H1 (cell line): ENCODE results near the gene TEX10. TPM values are rescaled to one million over a fixed set of nuclear protein-coding genes. Genes with fewer than 3 reads are reported as not detected.

Source experiments
- EP300 ChIP-seq, 2 experiments: IDR thresholded peaks; 1 replicate in 1 of 2; 2 replicates in 1 of 2; pipeline ENCODE4 v1.6.1; 2011 to 2012; ENCODE audit warnings: low read depth in 2 of 2, low read length in 2 of 2, mild to moderate bottlenecking in 2 of 2, borderline replicate concordance in 1 of 2, inconsistent platforms in 1 of 2, moderate library complexity in 1 of 2
- PHF8 ChIP-seq: fragments of 200-600 bp; sonication (generic); conservative IDR thresholded peaks from 2 replicates; pipeline ENCODE4 v1.7.1; 2012; ENCODE audit warnings: low read depth, mild to moderate bottlenecking, inconsistent platforms, low read length, moderate library complexity
- POLR2A ChIP-seq, 2 experiments: IDR thresholded peaks; 1 replicate in 1 of 2; 2 replicates in 1 of 2; pipeline ENCODE4 v1.6.1; 2011; ENCODE audit warnings: low read depth in 2 of 2, low read length in 2 of 2, mild to moderate bottlenecking in 2 of 2; ENCODE audit errors: control extremely low read depth in 1 of 2
- SP2 ChIP-seq: IDR thresholded peaks from 2 replicates; pipeline ENCODE4 v1.6.1; 2012; ENCODE audit warnings: mild to moderate bottlenecking, low read length, inconsistent platforms
- polyA plus RNA-seq, 7 experiments: library from polyadenylated mRNA; depleted of rRNA in 3 of 7; stranded (reverse) in 5 of 7; unstranded in 2 of 7; fragments of >200 nt in 5 of 7; fragments of 200-250 nt in 2 of 7; gene quantifications; 1 replicate in 5 of 7; 2 replicates in 1 of 7; 4 replicates in 1 of 7; pipeline versions ENCODE4 v1.2.1 to v1.2.3, GENCODE V29; 2011 to 2013; ENCODE audit warnings: missing spikeins in 2 of 7, mixed read lengths in 2 of 7
- total RNA-seq: library from RNA; stranded (reverse); fragmentation: NEBNext Ultra II Directional; extraction: Animal tissue kit (Norgen Biotek cat#: 25700); gene quantifications from 2 replicates; pipeline ENCODE4 v1.2.1, GENCODE V29; 2021
- TF ChIP-seq, protein P1 (sequence below): IDR thresholded peaks from 2 replicates; pipeline ENCODE4 v1.6.1; 2011; ENCODE audit warnings: low read length, improper control_type of control experiment
- TF ChIP-seq, protein P2 (sequence below): IDR thresholded peaks from 2 replicates; pipeline ENCODE4 v1.6.1; 2012; ENCODE audit warnings: low read length, inconsistent platforms

The TEX10 gene
- total and polyA plus RNA-seq, 2 of the 8 experiments (the other 6 are each of a cell fraction or from before 2014, with no cell fraction given): 46.9 to 81.0 TPM

DNA sequence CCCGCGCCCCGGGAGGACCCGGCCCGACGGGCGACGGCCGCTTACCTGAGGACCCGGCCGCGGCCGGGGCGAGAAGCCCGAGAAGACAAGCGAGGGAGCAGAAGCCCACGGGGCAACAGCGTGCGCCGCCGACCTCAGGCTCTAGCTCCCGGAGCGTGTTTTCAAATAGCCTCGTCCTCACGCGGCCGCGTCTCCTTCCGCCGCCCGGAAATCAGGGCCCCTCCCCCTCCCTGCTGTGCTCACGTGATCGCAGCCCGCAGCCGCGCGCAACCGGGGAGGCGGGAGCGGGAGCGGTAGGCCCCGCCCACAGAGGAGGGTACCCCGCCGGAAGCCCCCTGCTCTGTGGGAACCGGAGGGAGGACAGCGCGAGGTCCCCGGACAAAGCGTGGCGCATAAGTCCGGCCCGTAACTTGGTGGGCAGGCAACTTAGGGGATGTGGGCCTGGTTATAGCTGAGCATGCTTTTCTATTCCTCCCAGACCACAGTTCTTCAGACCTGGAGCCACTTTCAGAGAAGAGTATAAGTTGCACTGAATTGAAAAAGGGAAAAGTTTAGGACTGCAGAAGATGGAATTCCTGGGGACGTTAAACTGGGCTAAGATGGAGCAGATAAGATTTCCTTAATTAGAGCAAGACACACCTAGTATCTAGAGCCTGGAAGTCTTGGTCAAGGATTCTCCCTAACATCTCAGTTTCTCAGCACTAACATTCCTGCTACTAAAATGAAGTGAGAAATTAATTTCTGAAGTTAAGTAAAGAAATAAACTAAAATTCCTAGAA lies at the start of gene TEX10 (continued):
- peak; percentile 84 to 92 for TF ChIP-seq POLR2A (IDR thresholded peaks at IDR 0.05; ENCODE audit: control extremely low read depth in 1 of 2, low read depth in 2 of 2, low read length in 2 of 2)
- no peak for TF ChIP-seq SP2
- peak; percentile 98 for TF ChIP-seq PHF8
- TF ChIP-seq EP300 (IDR thresholded peaks at IDR 0.05; ENCODE audit: borderline replicate concordance in 1 of 2, low read depth in 2 of 2, low read length in 2 of 2): peak in 1 of 2 experiments; percentile 61; a peak in 1 of 3 replicates
- TF ChIP-seq, protein P1, sequence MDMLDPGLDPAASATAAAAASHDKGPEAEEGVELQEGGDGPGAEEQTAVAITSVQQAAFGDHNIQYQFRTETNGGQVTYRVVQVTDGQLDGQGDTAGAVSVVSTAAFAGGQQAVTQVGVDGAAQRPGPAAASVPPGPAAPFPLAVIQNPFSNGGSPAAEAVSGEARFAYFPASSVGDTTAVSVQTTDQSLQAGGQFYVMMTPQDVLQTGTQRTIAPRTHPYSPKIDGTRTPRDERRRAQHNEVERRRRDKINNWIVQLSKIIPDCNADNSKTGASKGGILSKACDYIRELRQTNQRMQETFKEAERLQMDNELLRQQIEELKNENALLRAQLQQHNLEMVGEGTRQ: peak; percentile 95
- TF ChIP-seq, protein P2, sequence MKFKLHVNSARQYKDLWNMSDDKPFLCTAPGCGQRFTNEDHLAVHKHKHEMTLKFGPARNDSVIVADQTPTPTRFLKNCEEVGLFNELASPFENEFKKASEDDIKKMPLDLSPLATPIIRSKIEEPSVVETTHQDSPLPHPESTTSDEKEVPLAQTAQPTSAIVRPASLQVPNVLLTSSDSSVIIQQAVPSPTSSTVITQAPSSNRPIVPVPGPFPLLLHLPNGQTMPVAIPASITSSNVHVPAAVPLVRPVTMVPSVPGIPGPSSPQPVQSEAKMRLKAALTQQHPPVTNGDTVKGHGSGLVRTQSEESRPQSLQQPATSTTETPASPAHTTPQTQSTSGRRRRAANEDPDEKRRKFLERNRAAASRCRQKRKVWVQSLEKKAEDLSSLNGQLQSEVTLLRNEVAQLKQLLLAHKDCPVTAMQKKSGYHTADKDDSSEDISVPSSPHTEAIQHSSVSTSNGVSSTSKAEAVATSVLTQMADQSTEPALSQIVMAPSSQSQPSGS: 0 out of 2 replicates have a peak, but pooled peaks have one; percentile 79
